Endothelial cell of umbilical vein (primary cell): ENCODE results near the gene CNTRL. TPM values are rescaled to one million over a fixed set of nuclear protein-coding genes. Genes with fewer than 3 reads are reported as not detected.
"Not testable (repeated sequence)": the region's sequence is repeated elsewhere in the genome, so short reads cannot be mapped to it uniquely, and the experiment has no call there.

ENCODE experiments used
- BruUV-seq: library from RNA; stranded (reverse); fragments of 400-500 nt; replicated peaks from 2 replicates; lab custom pipeline; 2021; lab: Mats Ljungman, UMichigan
- CTCF ChIA-PET: fragments of 300-600, 350-600 bp; sonication (Branson Sonifier 250); formaldehyde crosslinking; loops from one replicate; lab custom pipeline; 2021; ENCODE audit warnings: antibody characterized with exemption, inconsistent platforms; lab: Charles Lee
- POLR2A ChIA-PET: fragments of 300-600, 350-600 bp; sonication (Branson Sonifier 250); formaldehyde crosslinking; loops from one replicate; lab custom pipeline; 2021; ENCODE audit warnings: antibody characterized with exemption, inconsistent platforms; lab: Charles Lee
- DNase-seq: peaks from one replicate; pipeline ENCODE4 v3.0.0-alpha.2; 2011; ENCODE audit warnings: low read depth, low spot score
- FAIRE-seq: peaks from 2 replicates; lab custom pipeline; 2011; peaks lifted over from hg19 to GRCh38; lab: Jason Lieb, UNC
- H2AFZ ChIP-seq: 2 replicates; pipeline ENCODE4 v1.6.0; 2012; ENCODE audit warnings: low read depth, low read length, control low read depth, inconsistent platforms
- H3K27ac ChIP-seq: 2 replicates; pipeline ENCODE4 v1.5.1; 2011; ENCODE audit warnings: low read depth, mild to moderate bottlenecking, control low read depth, low read length, moderate library complexity; ENCODE audit not compliant: insufficient read depth
- H3K27me3 ChIP-seq, 2 experiments: 2 replicates each; pipeline versions ENCODE4 v1.6.0 to v1.6.1; 2011; ENCODE audit warnings: low read length in 2 of 2, mixed read lengths in 1 of 2; ENCODE audit not compliant: control insufficient read depth in 2 of 2, insufficient read depth in 2 of 2
- H3K36me3 ChIP-seq, 2 experiments: 2 replicates in 1 of 2; 3 replicates in 1 of 2; pipeline ENCODE4 v1.5.1; 2011; ENCODE audit warnings: low read length in 2 of 2, mild to moderate bottlenecking in 1 of 2, moderate library complexity in 1 of 2; ENCODE audit not compliant: control insufficient read depth in 2 of 2, insufficient read depth in 2 of 2; ENCODE audit errors: extremely low read depth in 1 of 2
- H3K4me1 ChIP-seq: 3 replicates; pipeline ENCODE4 v1.5.1; 2011; ENCODE audit warnings: mild to moderate bottlenecking, low read length; ENCODE audit not compliant: control insufficient read depth, insufficient read depth; ENCODE audit errors: extremely low read depth
- H3K4me2 ChIP-seq: 2 replicates; pipeline ENCODE4 v1.6.1; 2011; ENCODE audit warnings: low read length, control low read depth, mixed read lengths; ENCODE audit not compliant: insufficient read depth
- H3K4me3 ChIP-seq, 3 experiments: fragments of 200-600 bp in 1 of 3; sonication (generic), shearing (Covaris generic) in 1 of 3; replicated peaks in 1 of 3; 2 replicates each; pipeline ENCODE4 v1.5.1; 2011 to 2016; ENCODE audit warnings: control low read depth in 3 of 3, low read length in 3 of 3, mild to moderate bottlenecking in 2 of 3, inconsistent platforms in 1 of 3, low read depth in 1 of 3, moderate library complexity in 1 of 3; ENCODE audit not compliant: insufficient read depth in 1 of 3
- H3K79me2 ChIP-seq: 2 replicates; pipeline ENCODE4 v1.6.0; 2012; ENCODE audit warnings: low read length, inconsistent platforms; ENCODE audit not compliant: control insufficient read depth, insufficient read depth
- H3K9ac ChIP-seq: replicated peaks from 2 replicates; pipeline ENCODE3; 2011; ENCODE audit warnings: low read length, control low read depth; ENCODE audit not compliant: insufficient read depth; ENCODE audit errors: extremely low read depth
- H3K9me1 ChIP-seq: replicated peaks from 3 replicates; pipeline ENCODE4 v1.6.0; 2011; ENCODE audit warnings: mild to moderate bottlenecking, low read length; ENCODE audit not compliant: control insufficient read depth, insufficient read depth; ENCODE audit errors: extremely low read depth
- H3K9me3 ChIP-seq: replicated peaks from 2 replicates; pipeline ENCODE4 v1.5.1; 2012; ENCODE audit warnings: low read length, inconsistent platforms; ENCODE audit not compliant: control insufficient read depth, insufficient read depth
- H4K20me1 ChIP-seq: replicated peaks from 2 replicates; pipeline ENCODE3; 2011; ENCODE audit warnings: mild to moderate bottlenecking, low read length; ENCODE audit not compliant: control insufficient read depth, insufficient read depth; ENCODE audit errors: extremely low read depth
- JUN ChIP-seq: IDR thresholded peaks from 2 replicates; pipeline ENCODE4 v1.6.1; 2011; ENCODE audit warnings: borderline replicate concordance, low read depth; ENCODE audit not compliant: insufficient read length, insufficient read depth
- MYC ChIP-seq: IDR thresholded peaks from one replicate; pipeline ENCODE4 v1.6.1; 2011; ENCODE audit warnings: mild to moderate bottlenecking, low read depth, low read length
- POLR2AphosphoS5 ChIP-seq: IDR thresholded peaks from 2 replicates; pipeline ENCODE4 v1.6.1; 2012; ENCODE audit warnings: low read depth, mild to moderate bottlenecking, control low read depth, low read length, moderate library complexity; ENCODE audit not compliant: insufficient read depth
- dilution Hi-C: fragments of 300-500 bp; cut with MboI; formaldehyde crosslinking; loops from one replicate; pipeline ENCODE4 v1.15.0; 2019; ENCODE audit warnings: low sequenced_read_pairs; ENCODE audit not compliant: extremely low pct_ligation_motif_present
- intact Hi-C: fragments of 100-400 bp; cut with micrococcal nuclease; formaldehyde crosslinking; loops from one replicate; pipeline ENCODE4 v1.10.0; 2022
- polyA plus RNA-seq, 4 experiments: library from polyadenylated mRNA; depleted of rRNA in 3 of 4; stranded (reverse) in 3 of 4; unstranded in 1 of 4; fragments of >200 nt; gene quantifications; 2 replicates each; pipeline versions ENCODE4 v1.2.1 to v1.2.3, GENCODE V29; 2011 to 2012; ENCODE audit warnings: missing spikeins in 1 of 4
- total RNA-seq: library from RNA; stranded (reverse); gene quantifications from 2 replicates; pipeline ENCODE4 v1.2.3, GENCODE V29; 2021
- TF ChIP-seq, protein P1 (sequence below): IDR thresholded peaks from 2 replicates; pipeline ENCODE4 v1.6.1; 2011; ENCODE audit not compliant: insufficient read depth, insufficient read length

The CNTRL gene
- total and polyA plus RNA-seq, 2 donors (not counting 3 experiments of a cell fraction or from before 2014, with no cell fraction given): 6.1 to 21.8 TPM

- ChIA-PET POLR2A (no interaction called here), CTCF (interaction anchor here (0.7 to 0.9 kb wide), 2 partner anchors 28 to 479 kb away, joined by 3 read pairs; no protein-coding TSS in a partner anchor)
- Histone ChIP-seq H3K27ac (no peak overlapping the region), H3K9me3 (no peaks in the 10 kb centered on the region), H4K20me1 (no peaks in the 10 kb centered on the region), H2AFZ (no peak overlapping the region), H3K36me3 (no peaks in the 10 kb centered on the region), H3K9ac (no peak overlapping the region), H3K4me3 (no peak overlapping the region), H3K4me1 (no peaks in the 10 kb centered on the region), H3K9me1 (no peaks in the 10 kb centered on the region), H3K27me3 (no peaks in the 10 kb centered on the region), H3K79me2 (no peaks in the 10 kb centered on the region), H3K4me2 (no peak overlapping the region)
- TF ChIP-seq MYC (no peak), POLR2AphosphoS5 (no peak), JUN (no peak)
- TF ChIP-seq, protein P1, sequence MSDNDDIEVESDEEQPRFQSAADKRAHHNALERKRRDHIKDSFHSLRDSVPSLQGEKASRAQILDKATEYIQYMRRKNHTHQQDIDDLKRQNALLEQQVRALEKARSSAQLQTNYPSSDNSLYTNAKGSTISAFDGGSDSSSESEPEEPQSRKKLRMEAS: no peak
- BruUV-seq: no TSS peak
- dilution Hi-C loops: no loop called here
- FAIRE-seq (no peak), DNase-seq (no peak)
- intact Hi-C loops: no loop called here
Measured at GRCh38 chr9:121098567-121099198, 23.9 kb downstream of the CNTRL start.

GRCh38 chr9:121104054-121104453 lies 29.3 kb downstream of the CNTRL start:
- not testable (repeated sequence) for DNase-seq

More at GRCh38 chr9:121104054-121104453, 29.3 kb downstream of the CNTRL start:
- H3K4me1 ChIP-seq, H3K36me3 ChIP-seq, CTCF ChIA-PET, intact Hi-C loops, POLR2A ChIA-PET, dilution Hi-C loops, BruUV-seq, H3K9me1 ChIP-seq, H4K20me1 ChIP-seq, H3K4me2 ChIP-seq, H3K79me2 ChIP-seq, H3K4me3 ChIP-seq, H3K9me3 ChIP-seq, H2AFZ ChIP-seq, H3K9ac ChIP-seq, FAIRE-seq, H3K27me3 ChIP-seq, H3K27ac ChIP-seq: not testable (repeated sequence)
